Measurements from ENCODE around the gene PRIM1. TPM values are rescaled to one million over a fixed set of nuclear protein-coding genes. Genes with fewer than 3 reads are reported as not detected.
"Not testable (repeated sequence)": the region's sequence is repeated elsewhere in the genome, so short reads cannot be mapped to it uniquely, and the experiment has no call there.

PRIM1 gene
- total RNA-seq, 1 donor, result 5.8 TPM

DNA sequence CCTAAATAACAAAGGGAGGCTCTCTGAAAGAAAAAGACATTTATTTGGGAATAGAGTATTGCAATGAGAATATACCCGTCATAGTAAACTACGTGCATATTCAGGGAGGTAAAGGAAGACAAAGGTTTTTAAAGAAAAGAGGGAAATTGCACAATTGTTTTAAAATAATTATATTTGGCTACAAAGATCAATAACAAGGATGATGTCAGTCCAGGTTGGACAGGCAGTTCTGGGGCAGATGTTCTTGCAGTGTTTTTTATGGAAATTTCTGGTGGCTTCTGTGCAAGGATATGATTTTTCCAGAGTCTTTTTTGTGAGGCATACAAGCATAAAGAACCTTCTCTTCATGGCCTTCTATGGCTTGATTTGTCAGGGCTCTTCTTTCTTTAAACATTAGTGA, 40.6 kb upstream of the PRIM1 start:
- no peaks in the 10 kb centered on the region for H3K36me3 ChIP-seq (ENCODE audit: insufficient read depth, low read length)
- no peak overlapping the region for H3K27ac ChIP-seq (ENCODE audit: low read depth, low read length)
- H3K4me3 ChIP-seq (ENCODE audit: insufficient read depth, low read length), result no peak overlapping the region
- TF ChIP-seq CTCF (IDR thresholded peaks at IDR 0.05; ENCODE audit: extremely low read depth, low read depth, low read length), result no peak
- no peak overlapping the region for H2AFZ ChIP-seq (ENCODE audit: low read length)
- H3K4me1 ChIP-seq (ENCODE audit: insufficient read depth, low read length), result no peaks in the 10 kb centered on the region
- H4K20me1 ChIP-seq (ENCODE audit: insufficient read depth, low read length), result no peaks in the 10 kb centered on the region
- H3K27me3 ChIP-seq (ENCODE audit: insufficient read depth, low read length), result peaks cover 3% of the 10 kb centered on the region
- no peak overlapping the region for H3K4me2 ChIP-seq (ENCODE audit: insufficient read depth, low read length)
- H3K79me2 ChIP-seq (ENCODE audit: insufficient read depth, low read length), result no peaks in the 10 kb centered on the region
- H3K9me3 ChIP-seq (ENCODE audit: low read depth, low read length), result no peaks in the 10 kb centered on the region
- no peak for DNase-seq (ENCODE audit: insufficient read length, low spot score, missing footprints)

DNA sequence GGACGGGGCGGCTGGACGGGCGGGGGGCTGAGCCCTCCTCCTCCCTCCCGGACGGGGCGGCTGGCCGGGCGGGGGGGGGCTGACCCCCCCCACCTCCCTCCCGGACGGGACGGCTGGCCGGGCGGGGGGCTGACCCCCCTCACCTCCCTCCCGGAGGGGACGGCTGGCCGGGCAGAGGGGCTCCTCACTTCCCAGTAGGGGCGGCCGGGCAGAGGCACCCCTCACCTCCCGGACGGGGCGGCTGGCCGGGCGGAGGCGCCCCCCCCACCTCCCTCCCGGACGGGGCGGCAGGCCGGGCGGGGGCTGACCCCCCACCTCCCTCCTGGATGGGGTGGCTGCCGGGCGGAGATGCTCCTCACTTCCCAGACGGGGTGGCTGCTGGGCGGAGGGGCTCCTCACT, 37.3 kb upstream of the PRIM1 start:
- H3K36me3 ChIP-seq (ENCODE audit: insufficient read depth, low read length); DNase-seq (ENCODE audit: insufficient read length, low spot score, missing footprints); H3K4me3 ChIP-seq (ENCODE audit: insufficient read depth, low read length); H3K4me2 ChIP-seq (ENCODE audit: insufficient read depth, low read length); H3K4me1 ChIP-seq (ENCODE audit: insufficient read depth, low read length); H3K9me3 ChIP-seq (ENCODE audit: low read depth, low read length); H4K20me1 ChIP-seq (ENCODE audit: insufficient read depth, low read length); H2AFZ ChIP-seq (ENCODE audit: low read length); H3K79me2 ChIP-seq (ENCODE audit: insufficient read depth, low read length); H3K27me3 ChIP-seq (ENCODE audit: insufficient read depth, low read length); H3K27ac ChIP-seq (ENCODE audit: low read depth, low read length): not testable (repeated sequence)

DNA sequence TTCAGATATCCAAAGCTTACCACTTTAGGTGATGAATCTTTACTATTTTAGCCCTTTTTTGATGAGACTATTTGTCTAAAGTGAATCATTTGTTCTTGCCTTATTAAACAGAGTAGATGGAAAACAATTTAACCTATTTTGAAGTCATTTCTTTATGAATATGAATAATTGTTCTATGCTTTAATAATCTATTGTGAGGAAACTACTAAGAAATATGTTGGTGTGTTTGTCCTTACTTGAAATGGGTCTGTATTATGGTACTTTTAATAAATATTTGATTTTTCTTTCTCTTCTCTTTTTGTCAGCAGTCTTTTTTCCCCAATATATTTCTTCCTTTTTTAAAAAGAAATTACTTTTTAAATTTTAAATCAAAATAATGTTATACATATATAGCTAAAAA, 35.4 kb upstream of the PRIM1 start:
- Histone ChIP-seq H3K36me3 (ENCODE audit: insufficient read depth, low read length) (no peaks in the 10 kb centered on the region), H2AFZ (ENCODE audit: low read length) (no peak overlapping the region), H3K27me3 (ENCODE audit: insufficient read depth, low read length) (no peaks in the 10 kb centered on the region), H3K4me3 (ENCODE audit: insufficient read depth, low read length) (no peak overlapping the region), H3K79me2 (ENCODE audit: insufficient read depth, low read length) (no peaks in the 10 kb centered on the region), H4K20me1 (ENCODE audit: insufficient read depth, low read length) (no peaks in the 10 kb centered on the region), H3K9me3 (ENCODE audit: low read depth, low read length) (no peaks in the 10 kb centered on the region), H3K4me1 (ENCODE audit: insufficient read depth, low read length) (no peaks in the 10 kb centered on the region), H3K27ac (ENCODE audit: low read depth, low read length) (no peak overlapping the region), H3K4me2 (ENCODE audit: insufficient read depth, low read length) (no peak overlapping the region)
- no peak for DNase-seq (ENCODE audit: insufficient read length, low spot score, missing footprints)
- TF ChIP-seq CTCF (IDR thresholded peaks at IDR 0.05; ENCODE audit: extremely low read depth, low read depth, low read length), result no peak

DNA sequence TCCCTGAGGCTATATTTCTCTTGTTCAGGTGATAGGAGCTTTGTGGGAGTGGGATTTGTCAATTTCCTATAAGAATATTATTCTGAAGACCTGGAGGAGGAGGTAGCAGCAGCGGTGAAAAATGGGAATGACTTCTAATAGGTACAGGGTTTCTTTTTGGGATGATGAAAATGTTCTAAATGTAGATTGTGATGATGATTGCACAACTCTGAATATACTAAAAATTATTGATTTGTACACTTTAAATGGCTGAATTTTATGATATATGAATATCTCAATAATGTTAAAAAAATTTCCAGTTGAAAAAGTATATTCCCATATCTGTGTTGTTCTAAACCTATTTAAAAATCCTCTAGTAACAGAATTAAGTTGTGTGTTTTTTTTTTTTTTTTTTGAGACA, 33.8 kb upstream of the PRIM1 start:
- Histone ChIP-seq H2AFZ (ENCODE audit: low read length) (no peak overlapping the region), H3K9me3 (ENCODE audit: low read depth, low read length) (no peaks in the 10 kb centered on the region), H4K20me1 (ENCODE audit: insufficient read depth, low read length) (peaks cover 2% of the 10 kb centered on the region), H3K36me3 (ENCODE audit: insufficient read depth, low read length) (no peaks in the 10 kb centered on the region), H3K4me2 (ENCODE audit: insufficient read depth, low read length) (no peak overlapping the region), H3K4me1 (ENCODE audit: insufficient read depth, low read length) (peaks cover 3% of the 10 kb centered on the region), H3K4me3 (ENCODE audit: insufficient read depth, low read length) (no peak overlapping the region), H3K27ac (ENCODE audit: low read depth, low read length) (no peak overlapping the region), H3K27me3 (ENCODE audit: insufficient read depth, low read length) (no peaks in the 10 kb centered on the region), H3K79me2 (ENCODE audit: insufficient read depth, low read length) (no peaks in the 10 kb centered on the region)
- DNase-seq (ENCODE audit: insufficient read length, low spot score, missing footprints), result no peak
- no peak for TF ChIP-seq CTCF (IDR thresholded peaks at IDR 0.05; ENCODE audit: extremely low read depth, low read depth, low read length)
